B cell (primary cell): ENCODE results near the gene FOXL2NB. TPM values are rescaled to one million over a fixed set of nuclear protein-coding genes. Genes with fewer than 3 reads are reported as not detected.

Source experiments
- ATAC-seq: fragments of 200-7000 bp; cut with Tn5 transposase; one replicate; pipeline ENCODE4 v1.10.0; 2021; ENCODE audit warnings: low read depth, mild to moderate bottlenecking, moderate number of reproducible peaks, moderate library complexity
- CTCF ChIA-PET: fragments of 350-600 bp; sonication (Branson Sonifier 250); formaldehyde crosslinking; loops from one replicate; lab custom pipeline; 2021; ENCODE audit warnings: antibody characterized with exemption, inconsistent platforms; lab: Charles Lee
- POLR2A ChIA-PET: fragments of 350-600 bp; sonication (Branson Sonifier 250); formaldehyde crosslinking; loops from one replicate; lab custom pipeline; 2021; ENCODE audit warnings: antibody characterized with exemption; lab: Charles Lee
- DNase-seq: peaks from one replicate; pipeline ENCODE4 v3.0.0; 2013
- H2AFZ ChIP-seq: 2 replicates; pipeline ENCODE4 v1.6.1; 2012; ENCODE audit warnings: mild to moderate bottlenecking, low read depth, low read length; ENCODE audit not compliant: insufficient read depth, poor library complexity, severe bottlenecking
- H3K27ac ChIP-seq, 2 donors: 1 replicate in 1 of 2; 2 replicates in 1 of 2; pipeline ENCODE4 v1.5.1; 2012 to 2013; ENCODE audit warnings: low read length in 2 of 2, mild to moderate bottlenecking in 2 of 2, moderate library complexity in 1 of 2
- H3K27me3 ChIP-seq, 4 experiments: fragments of 200-600 bp in 1 of 4; sonication (generic) in 1 of 4; replicated peaks in 1 of 4; 1 replicate in 2 of 4; 2 replicates in 2 of 4; pipeline versions ENCODE4 v1.6.1 to v1.7.0; 2013 to 2016; ENCODE audit warnings: low read length in 3 of 4, mild to moderate bottlenecking in 2 of 4, mixed read lengths in 1 of 4, moderate library complexity in 1 of 4; ENCODE audit not compliant: insufficient read depth in 4 of 4, control insufficient read depth in 3 of 4; ENCODE audit errors: control extremely low read depth in 1 of 4
- H3K36me3 ChIP-seq, 2 experiments: replicated peaks in 1 of 2; 1 replicate in 1 of 2; 2 replicates in 1 of 2; pipeline versions ENCODE4 v1.6.1 to v1.7.1; 2013; ENCODE audit warnings: low read length in 1 of 2; ENCODE audit not compliant: insufficient read depth in 2 of 2, control insufficient read depth in 1 of 2; ENCODE audit errors: control extremely low read depth in 1 of 2, extremely low read depth in 1 of 2
- H3K4me1 ChIP-seq, 2 donors: fragments of 200-600 bp in 1 of 2; sonication (generic) in 1 of 2; 1 replicate in 1 of 2; 2 replicates in 1 of 2; pipeline versions ENCODE4 v1.5.1 to v1.6.1; 2013 to 2017; ENCODE audit warnings: low read length in 2 of 2; ENCODE audit not compliant: control insufficient read depth in 2 of 2, insufficient read depth in 2 of 2
- H3K4me2 ChIP-seq: replicated peaks from 2 replicates; pipeline ENCODE3; 2012; ENCODE audit warnings: mild to moderate bottlenecking, low read depth, low read length; ENCODE audit not compliant: poor library complexity, severe bottlenecking
- H3K4me3 ChIP-seq, 5 experiments: fragments of 200-600 bp in 1 of 5; sonication (generic) in 1 of 5; 1 replicate in 3 of 5; 2 replicates in 2 of 5; pipeline versions ENCODE4 v1.5.1 to v1.7.0; 2011 to 2016; ENCODE audit warnings: low read length in 4 of 5, mild to moderate bottlenecking in 4 of 5, low read depth in 2 of 5, control low read depth in 1 of 5, moderate library complexity in 1 of 5; ENCODE audit not compliant: insufficient read depth in 1 of 5; ENCODE audit errors: control extremely low read depth in 1 of 5, extremely low read depth in 1 of 5
- H3K79me2 ChIP-seq: fragments of 200-600 bp; sonication (generic); one replicate; pipeline ENCODE4 v1.6.0; 2016; ENCODE audit warnings: low read length; ENCODE audit not compliant: control insufficient read depth, insufficient read depth
- H3K9ac ChIP-seq: fragments of 200-600 bp; sonication (generic); 2 replicates; pipeline ENCODE4 v1.6.1; 2017; ENCODE audit warnings: mild to moderate bottlenecking, low read length, moderate library complexity
- H3K9me3 ChIP-seq, 3 donors: one replicate each; pipeline versions ENCODE4 v1.6.1 to v1.7.1; 2013; ENCODE audit warnings: low read length in 2 of 3; ENCODE audit not compliant: control insufficient read depth in 2 of 3, insufficient read depth in 1 of 3; ENCODE audit errors: control extremely low read depth in 1 of 3
- H4K20me1 ChIP-seq: 2 replicates; pipeline ENCODE4 v1.6.0; 2012; ENCODE audit warnings: mild to moderate bottlenecking, low read length; ENCODE audit not compliant: insufficient read depth, control insufficient read depth, poor library complexity, severe bottlenecking
- H3K27ac Mint-ChIP-seq: one replicate; pipeline ENCODE4 v1.8.0; 2021; ENCODE audit warnings: mixed read lengths
- H3K27me3 Mint-ChIP-seq: one replicate; pipeline ENCODE4 v1.8.0; 2021; ENCODE audit warnings: mixed read lengths
- H3K4me1 Mint-ChIP-seq: one replicate; pipeline ENCODE4 v1.8.0; 2021; ENCODE audit warnings: mixed read lengths
- H3K4me3 Mint-ChIP-seq: one replicate; pipeline ENCODE4 v1.8.0; 2021; ENCODE audit warnings: mixed read lengths
- H3K9me3 Mint-ChIP-seq: one replicate; pipeline ENCODE4 v1.8.0; 2022; ENCODE audit warnings: mixed read lengths; ENCODE audit not compliant: insufficient read depth
- EZH2 ChIP-seq: IDR thresholded peaks from 2 replicates; pipeline ENCODE4 v1.6.1; 2012; ENCODE audit warnings: borderline replicate concordance, low read depth, mild to moderate bottlenecking, moderate library complexity, low read length; ENCODE audit not compliant: insufficient read depth, poor library complexity, severe bottlenecking
- WGBS: methylation state at CpG from one replicate; pipeline ENCODE4 v1.1.5; 2013; ENCODE audit warnings: missing lambda C conversion rate; ENCODE audit not compliant: insufficient coverage; 5-methylcytosine and 5-hydroxymethylcytosine counted together
- intact Hi-C: fragments of 100-400 bp; cut with micrococcal nuclease; formaldehyde crosslinking; loops from one replicate; pipeline ENCODE4 v1.10.0; 2022
- polyA plus RNA-seq: library from polyadenylated mRNA; depleted of rRNA; stranded (reverse); fragments of >200 nt; gene quantifications from 2 replicates; pipeline ENCODE4 v1.2.3, GENCODE V29; 2012
- total RNA-seq, 2 donors: library from RNA; stranded (reverse); fragments of 120-200 nt in 1 of 2; gene quantifications; 1 replicate in 1 of 2; 2 replicates in 1 of 2; pipeline versions ENCODE4 v1.2.3 to v1.2.4, GENCODE V29; 2013 to 2022
- TF ChIP-seq, protein P1 (sequence below): fragments of 200-600 bp; IDR thresholded peaks from one replicate; pipeline ENCODE4 v1.8.0; 2022; ENCODE audit warnings: antibody characterized with exemption, mild to moderate bottlenecking

Gene FOXL2NB
- total and polyA plus RNA-seq, 2 donors (not counting 1 experiment from before 2014, with no cell fraction given): not detected

DNA sequence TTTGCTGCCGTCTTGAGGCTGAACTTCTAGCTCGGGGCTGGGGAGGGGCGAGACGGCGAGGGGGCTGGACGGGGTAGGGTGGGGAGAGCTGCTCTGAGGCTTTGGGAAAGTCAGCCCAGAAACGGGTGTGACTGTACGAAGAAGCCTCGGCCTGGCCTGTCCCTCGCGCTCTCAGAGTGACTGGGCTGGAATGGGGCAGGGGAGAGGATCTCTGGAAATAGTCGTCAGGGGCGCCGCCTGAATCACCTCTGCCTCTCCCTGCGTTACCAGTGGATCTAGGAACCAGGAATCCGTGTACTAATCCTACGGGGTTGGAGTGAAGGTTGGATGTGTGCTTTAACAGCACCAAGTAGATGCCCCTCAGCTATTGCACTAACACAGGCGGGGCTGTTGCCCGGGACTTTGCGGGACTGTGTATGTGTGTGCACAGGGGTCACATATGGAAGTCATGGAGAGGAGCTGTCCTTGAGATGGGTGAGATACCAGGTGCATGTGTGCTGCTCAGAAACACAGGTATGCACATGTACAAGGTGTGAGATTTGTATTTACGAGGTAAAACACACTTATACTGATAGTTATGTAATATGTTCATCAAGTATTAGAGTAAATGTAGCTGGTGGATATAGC, 591 bp downstream of the FOXL2NB start:
- ChIA-PET CTCF (interaction anchor here (1.3 to 2.4 kb wide), 3 partner anchors 10 to 32 kb away, joined by 3 to 13 read pairs (median 8); no protein-coding TSS in a partner anchor), POLR2A (interaction anchor here (0.6 kb wide), 1 partner anchor 231 kb away, joined by 9 read pairs; no protein-coding TSS in a partner anchor)
- Mint-ChIP-seq H3K4me3 (peak overlapping the region; percentile 80), H3K27me3 (peaks cover 69% of the 10 kb centered on the region), H3K9me3 (no peaks in the 10 kb centered on the region), H3K27ac (no peak overlapping the region), H3K4me1 (peaks cover 49% of the 10 kb centered on the region)
- Histone ChIP-seq H3K4me3 (peak overlapping the region in 2 of 5 experiments; percentile 39 to 47), H3K27ac (no peak overlapping the region), H4K20me1 (no peaks in the 10 kb centered on the region), H3K79me2 (no peaks in the 10 kb centered on the region), H3K36me3 (no peaks in the 10 kb centered on the region), H2AFZ (peak overlapping the region; percentile 69), H3K4me2 (peak overlapping the region; percentile 86), H3K4me1 (peaks cover 45 to 69% of the 10 kb centered on the region in 2 donors), H3K27me3 (peaks cover 0 to 91% (median 59%) of the 10 kb centered on the region in 4 experiments), H3K9me3 (peaks cover 0 to 42% (median 0%) of the 10 kb centered on the region in 3 donors), H3K9ac (no peak overlapping the region)
- intact Hi-C loops: no loop called here
- 18% methylated on average over 17 of the region's 21 CpGs for WGBS
- ATAC-seq: no peak
- no peak for DNase-seq
- no peak for TF ChIP-seq EZH2
- TF ChIP-seq, protein P1, sequence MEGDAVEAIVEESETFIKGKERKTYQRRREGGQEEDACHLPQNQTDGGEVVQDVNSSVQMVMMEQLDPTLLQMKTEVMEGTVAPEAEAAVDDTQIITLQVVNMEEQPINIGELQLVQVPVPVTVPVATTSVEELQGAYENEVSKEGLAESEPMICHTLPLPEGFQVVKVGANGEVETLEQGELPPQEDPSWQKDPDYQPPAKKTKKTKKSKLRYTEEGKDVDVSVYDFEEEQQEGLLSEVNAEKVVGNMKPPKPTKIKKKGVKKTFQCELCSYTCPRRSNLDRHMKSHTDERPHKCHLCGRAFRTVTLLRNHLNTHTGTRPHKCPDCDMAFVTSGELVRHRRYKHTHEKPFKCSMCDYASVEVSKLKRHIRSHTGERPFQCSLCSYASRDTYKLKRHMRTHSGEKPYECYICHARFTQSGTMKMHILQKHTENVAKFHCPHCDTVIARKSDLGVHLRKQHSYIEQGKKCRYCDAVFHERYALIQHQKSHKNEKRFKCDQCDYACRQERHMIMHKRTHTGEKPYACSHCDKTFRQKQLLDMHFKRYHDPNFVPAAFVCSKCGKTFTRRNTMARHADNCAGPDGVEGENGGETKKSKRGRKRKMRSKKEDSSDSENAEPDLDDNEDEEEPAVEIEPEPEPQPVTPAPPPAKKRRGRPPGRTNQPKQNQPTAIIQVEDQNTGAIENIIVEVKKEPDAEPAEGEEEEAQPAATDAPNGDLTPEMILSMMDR: no peak

DNA sequence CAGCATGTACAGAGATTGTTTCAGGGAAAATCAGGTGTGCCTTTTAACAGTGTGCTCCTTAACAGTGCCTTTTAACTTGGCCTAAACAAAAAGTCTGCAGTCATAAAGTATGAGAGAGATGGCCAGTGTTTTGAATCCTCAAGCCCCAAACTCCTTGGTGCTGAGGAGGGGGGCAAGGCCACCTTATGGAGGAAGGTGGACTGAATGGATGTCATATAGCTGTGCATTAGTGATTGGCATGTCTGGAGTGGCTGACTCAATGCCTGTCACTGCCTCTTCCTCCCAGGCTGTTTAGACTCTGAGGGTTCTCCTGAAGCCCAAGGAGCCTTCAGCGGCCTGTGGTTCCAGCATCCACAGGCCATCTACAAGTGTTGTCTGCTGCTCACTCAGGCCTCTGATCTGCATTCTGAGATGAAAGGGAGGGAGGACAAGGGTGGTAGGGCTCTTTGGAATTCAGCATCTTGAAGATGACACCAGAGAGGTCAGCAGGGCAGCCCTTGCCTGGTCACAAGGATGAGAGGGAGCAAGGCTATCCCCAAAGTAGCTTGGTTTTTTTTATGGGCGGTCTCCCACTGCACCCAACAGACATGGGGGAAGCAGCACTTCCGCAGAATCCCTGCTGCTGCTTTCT, 1.5 kb downstream of the FOXL2NB start:
- peaks cover 45 to 60% of the 10 kb centered on the region in 2 donors for H3K4me1 ChIP-seq
- no peak overlapping the region for H3K4me3 ChIP-seq
- DNase-seq (no peak), ATAC-seq (no peak)
- ChIA-PET CTCF (interaction anchor here (1.3 to 2.4 kb wide), 3 partner anchors 10 to 33 kb away, joined by 3 to 13 read pairs (median 8); no protein-coding TSS in a partner anchor), POLR2A (no interaction called here)
- no peaks in the 10 kb centered on the region for H3K79me2 ChIP-seq
- TF ChIP-seq EZH2: no peak
- TF ChIP-seq, protein P1: no peak
- peaks cover 0 to 35% (median 0%) of the 10 kb centered on the region in 3 donors for H3K9me3 ChIP-seq
- H3K9ac ChIP-seq: no peak overlapping the region
- peak overlapping the region; percentile 80 for H3K4me3 Mint-ChIP-seq
- peaks cover 0 to 82% (median 50%) of the 10 kb centered on the region in 4 experiments for H3K27me3 ChIP-seq
- H3K27ac Mint-ChIP-seq: no peak overlapping the region
- peaks cover 66% of the 10 kb centered on the region for H3K27me3 Mint-ChIP-seq
- H3K27ac ChIP-seq: no peak overlapping the region
- H3K36me3 ChIP-seq: no peaks in the 10 kb centered on the region
- no peak overlapping the region for H3K4me2 ChIP-seq
- H4K20me1 ChIP-seq: no peaks in the 10 kb centered on the region
- 48% methylated on average over 3 of the region's 3 CpGs for WGBS
- no peak overlapping the region for H2AFZ ChIP-seq
- intact Hi-C loops: no loop called here
- peaks cover 46% of the 10 kb centered on the region for H3K4me1 Mint-ChIP-seq
- H3K9me3 Mint-ChIP-seq: no peaks in the 10 kb centered on the region
